GM06990 (cell line): ENCODE measurements around the gene ATP6V0D1.

Source experiments
- DNase-seq: peaks from one replicate; pipeline ENCODE4 v3.0.0-alpha.2; 2011; ENCODE audit not compliant: insufficient read length; ENCODE audit errors: extremely low read depth
- H3K27me3 ChIP-seq: replicated peaks from 2 replicates; pipeline ENCODE4 v1.6.0; 2011; ENCODE audit warnings: low read length; ENCODE audit not compliant: control insufficient read depth, insufficient read depth
- H3K36me3 ChIP-seq: 2 replicates; pipeline ENCODE4 v1.5.1; 2011; ENCODE audit warnings: low read length; ENCODE audit not compliant: control insufficient read depth, insufficient read depth
- H3K4me3 ChIP-seq: replicated peaks from 2 replicates; pipeline ENCODE4 v1.5.1; 2011; ENCODE audit warnings: low read depth, mild to moderate bottlenecking, control low read depth, low read length
- CTCF ChIP-seq: IDR thresholded peaks from 2 replicates; pipeline ENCODE4 v1.5.1; 2011; ENCODE audit warnings: low read length, control low read depth, mild to moderate bottlenecking, inconsistent platforms; ENCODE audit not compliant: insufficient read depth, poor library complexity, severe bottlenecking

ATP6V0D1 gene

DNA sequence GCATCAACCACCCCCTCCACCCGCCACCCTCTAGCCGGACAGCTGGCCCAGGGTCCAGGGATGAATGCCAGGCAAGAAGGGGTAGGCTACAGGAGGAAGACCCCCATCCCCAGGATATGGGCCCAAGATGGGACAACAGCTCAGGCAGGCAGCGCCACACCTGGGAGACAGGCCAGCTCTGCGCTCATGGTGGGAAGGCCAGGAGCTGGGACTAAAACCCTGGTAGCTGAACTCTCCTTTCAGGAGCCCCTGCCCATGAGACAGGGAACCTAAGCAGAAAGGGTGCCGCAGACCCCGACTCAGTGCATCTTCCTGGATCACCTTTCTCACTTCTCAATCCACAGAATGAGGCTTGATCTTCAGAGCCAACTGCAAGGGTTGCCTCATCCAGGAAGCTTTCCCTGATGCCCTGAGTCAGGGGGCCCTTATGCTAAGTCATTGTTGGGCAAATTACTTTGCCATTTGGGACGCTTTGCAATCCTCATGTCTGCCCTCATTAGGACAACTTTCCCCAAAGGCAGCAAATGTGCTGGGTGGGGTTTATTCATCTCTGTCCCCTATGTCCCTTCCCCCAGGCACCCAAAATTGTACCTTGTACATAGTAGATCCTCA, 73.7 kb downstream of the ATP6V0D1 start:
- H3K4me3 ChIP-seq, result no peak overlapping the region
- TF ChIP-seq CTCF, result no peak
- H3K36me3 ChIP-seq, result no peaks in the 10 kb centered on the region; the same call in 1 of the 2 replicates
- H3K27me3 ChIP-seq, result no peaks in the 10 kb centered on the region; the same call in 1 of the 2 replicates
- no peak for DNase-seq

GRCh38 chr16:67406111-67406971, 74.6 kb downstream of the ATP6V0D1 start:
- Histone ChIP-seq H3K4me3 (no peak overlapping the region), H3K36me3 (no peaks in the 10 kb centered on the region; the same call in 1 of the 2 replicates), H3K27me3 (no peaks in the 10 kb centered on the region; the same call in 1 of the 2 replicates)
- no peak for TF ChIP-seq CTCF
- DNase-seq, result no peak

- no peak for DNase-seq
- Histone ChIP-seq H3K4me3 (no peak overlapping the region), H3K36me3 (no peaks in the 10 kb centered on the region; the same call in 1 of the 2 replicates), H3K27me3 (no peaks in the 10 kb centered on the region; the same call in 1 of the 2 replicates)
- no peak for TF ChIP-seq CTCF
Measured at GRCh38 chr16:67405336-67405735, 75.6 kb downstream of the ATP6V0D1 start.

DNA sequence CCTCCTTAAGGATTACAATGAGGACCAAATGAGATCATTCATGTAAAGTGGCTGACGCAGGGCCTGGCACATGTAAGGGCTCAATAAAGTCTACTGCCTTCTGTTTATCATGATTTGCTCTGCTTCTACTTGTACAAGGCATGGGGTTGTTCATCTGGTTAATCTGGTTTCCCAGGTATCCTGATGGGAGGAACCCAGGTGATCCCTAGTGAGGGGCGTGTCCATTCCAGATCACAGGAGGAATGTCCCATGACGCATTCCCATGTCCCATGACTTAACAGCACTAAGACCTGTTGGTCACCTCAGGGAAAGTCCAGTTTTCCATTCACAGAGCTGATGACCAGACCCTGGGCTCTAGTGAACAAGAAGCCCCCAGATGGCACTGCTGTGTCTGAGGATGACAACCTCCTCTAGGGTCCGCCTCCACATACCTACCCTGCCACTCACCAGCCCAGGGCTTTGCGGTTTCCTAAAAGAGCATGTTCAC, 76.2 kb downstream of the ATP6V0D1 start:
- no peaks in the 10 kb centered on the region; the same call in 1 of the 2 replicates for H3K27me3 ChIP-seq
- no peaks in the 10 kb centered on the region for H3K36me3 ChIP-seq
- no peak for TF ChIP-seq CTCF
- no peak overlapping the region for H3K4me3 ChIP-seq
- no peak for DNase-seq

DNA sequence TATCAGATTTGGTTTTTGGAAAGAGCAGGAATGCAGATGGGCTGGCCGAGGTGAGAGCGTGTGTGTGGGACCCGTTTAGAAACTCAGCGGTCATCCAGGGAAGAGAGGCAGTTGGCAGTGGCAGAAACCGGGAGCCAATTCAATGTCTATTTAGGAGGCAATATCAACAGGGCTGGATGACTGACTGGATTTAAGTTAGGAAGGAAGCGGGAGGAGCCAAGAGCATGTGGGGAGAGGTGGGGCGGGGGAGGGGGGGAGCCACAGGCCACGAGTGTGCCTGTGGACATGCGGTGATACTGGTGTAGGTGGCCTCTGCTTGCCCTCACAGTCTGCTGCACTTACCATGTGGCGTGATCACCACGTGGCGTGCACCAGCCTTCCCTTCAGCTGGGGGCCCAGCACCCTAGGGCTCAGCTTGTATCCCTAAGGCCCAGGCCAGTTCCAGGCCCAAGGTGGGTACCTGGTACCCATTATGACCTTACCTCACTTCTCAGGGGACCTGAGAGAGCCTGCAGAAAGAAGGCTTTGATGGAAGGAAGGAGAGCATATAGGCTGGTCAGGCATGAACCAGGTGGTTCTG, 76.9 kb downstream of the ATP6V0D1 start:
- no peak for DNase-seq
- no peak overlapping the region for H3K4me3 ChIP-seq
- no peaks in the 10 kb centered on the region for H3K36me3 ChIP-seq
- H3K27me3 ChIP-seq, result no peaks in the 10 kb centered on the region; the same call in 1 of the 2 replicates
- TF ChIP-seq CTCF, result no peak
